Measurements from ENCODE around the gene RYK. TPM values are rescaled to one million over a fixed set of nuclear protein-coding genes. Genes with fewer than 3 reads are reported as not detected.

RYK gene
- total RNA-seq, 1 experiment from 2014 or later, result 54.2 TPM

- TF ChIP-seq JUN (CRISPR knock-in tag; IDR thresholded peaks at IDR 0.05), result no peak
- no peak for TF ChIP-seq MLX (CRISPR knock-in tag; IDR thresholded peaks at IDR 0.05)
- TF ChIP-seq TEAD4 (CRISPR knock-in tag; IDR thresholded peaks at IDR 0.05), result no peak
- no peak for TF ChIP-seq ZNF232 (CRISPR knock-in tag; IDR thresholded peaks at IDR 0.05)
- no peak for TF ChIP-seq FOXP4 (CRISPR knock-in tag; IDR thresholded peaks at IDR 0.05)
- TF ChIP-seq HMGXB4 (CRISPR knock-in tag; IDR thresholded peaks at IDR 0.05), result no peak
- TF ChIP-seq SOX15 (CRISPR knock-in tag; IDR thresholded peaks at IDR 0.05), result no peak
Observed at GRCh38 chr3:134299185-134299887, 48.7 kb upstream of the RYK start (continued).

GRCh38 chr3:134298249-134298648, 47.6 kb upstream of the RYK start:
- Mint-ChIP-seq H3K27me3 (ENCODE audit: low read depth) (no peaks in the 10 kb centered on the region), H3K36me3 (no peaks in the 10 kb centered on the region), H3K4me1 (peaks cover 2% of the 10 kb centered on the region; the same call in 1 of the 2 replicates), H3K9me3 (no peaks in the 10 kb centered on the region; the same call in 1 of the 2 replicates), H3K27ac (no peak overlapping the region), H3K4me3 (no peak overlapping the region)
- no peak for DNase-seq (ENCODE audit: low spot score)
- CTCF ChIA-PET, result interaction anchor here (0.6 to 5.4 kb wide), 2 partner anchors 86 to 155 kb away, joined by 3 to 60 read pairs; no protein-coding TSS in a partner anchor
- no peak for ATAC-seq
- POLR2A ChIA-PET, result no interaction called here
- TF ChIP-seq KAT7 (CRISPR knock-in tag; IDR thresholded peaks at IDR 0.05; ENCODE audit: borderline replicate concordance), result no peak
- TF ChIP-seq MXD4 (CRISPR knock-in tag; IDR thresholded peaks at IDR 0.05; ENCODE audit: borderline replicate concordance), result no peak
- TF ChIP-seq FOXP4 (CRISPR knock-in tag; IDR thresholded peaks at IDR 0.05), result no peak
- no peak for TF ChIP-seq AR (CRISPR knock-in tag; IDR thresholded peaks at IDR 0.05)
- TF ChIP-seq FOXJ3 (CRISPR knock-in tag; IDR thresholded peaks at IDR 0.05; ENCODE audit: borderline replicate concordance), result no peak
- no peak for TF ChIP-seq STAT6 (CRISPR knock-in tag; conservative IDR thresholded peaks at IDR 0.05; ENCODE audit: low read depth)
- no peak for TF ChIP-seq HMGXB4 (CRISPR knock-in tag; IDR thresholded peaks at IDR 0.05)
- TF ChIP-seq ERG (CRISPR knock-in tag; IDR thresholded peaks at IDR 0.05), result no peak
- no peak for TF ChIP-seq HMGA2 (CRISPR knock-in tag; IDR thresholded peaks at IDR 0.05)
- TF ChIP-seq ZNF416 (CRISPR knock-in tag; IDR thresholded peaks at IDR 0.05), result no peak
- TF ChIP-seq MYBL2 (CRISPR knock-in tag; IDR thresholded peaks at IDR 0.05), result no peak
- TF ChIP-seq E2F4 (CRISPR knock-in tag; IDR thresholded peaks at IDR 0.05; ENCODE audit: borderline replicate concordance, low read depth), result no peak
- TF ChIP-seq NFYB (CRISPR knock-in tag; conservative IDR thresholded peaks at IDR 0.05; ENCODE audit: low read depth), result no peak
